Suprapubic skin (tissue), 4 donors: Measurements from ENCODE around the gene TMEM130. TPM values are rescaled to one million over a fixed set of nuclear protein-coding genes. Genes with fewer than 3 reads are reported as not detected.

ENCODE experiments used
- DNase-seq, 2 donors: peaks; one replicate each; pipeline ENCODE4 v3.0.0-alpha.2; 2019; ENCODE audit warnings: low spot score in 2 of 2
- H3K27ac ChIP-seq: fragments of 200-600 bp; sonication (generic); one replicate; pipeline ENCODE4 v1.5.1; 2019
- H3K27me3 ChIP-seq: fragments of 200-600 bp; sonication (generic); one replicate; pipeline ENCODE4 v1.5.1; 2019
- H3K36me3 ChIP-seq: fragments of 200-600 bp; sonication (generic); one replicate; pipeline ENCODE4 v1.5.1; 2019
- H3K4me1 ChIP-seq: fragments of 200-600 bp; sonication (generic); one replicate; pipeline ENCODE4 v1.5.1; 2019
- H3K4me3 ChIP-seq: fragments of 200-600 bp; sonication (generic); one replicate; pipeline ENCODE4 v1.5.1; 2019; ENCODE audit warnings: mild to moderate bottlenecking
- H3K9me3 ChIP-seq: fragments of 200-600 bp; sonication (generic); one replicate; pipeline ENCODE4 v1.5.1; 2019
- CTCF ChIP-seq, 2 donors: fragments of 200-600 bp in 1 of 2; fragments of 450-650 bp in 1 of 2; sonication (generic) in 1 of 2; IDR thresholded peaks; one replicate each; pipeline ENCODE4 v1.5.1; 2016 to 2019; ENCODE audit warnings: antibody characterized with exemption in 2 of 2, mild to moderate bottlenecking in 1 of 2, moderate library complexity in 1 of 2
- EP300 ChIP-seq: sonication (generic); formaldehyde crosslinking; IDR thresholded peaks from one replicate; pipeline ENCODE4 v1.6.1; 2017; ENCODE audit warnings: antibody characterized with exemption
- POLR2A ChIP-seq, 2 donors: fragments of 450-650 bp; IDR thresholded peaks; one replicate each; pipeline ENCODE4 v1.6.1; 2017; ENCODE audit warnings: antibody characterized with exemption in 2 of 2, mild to moderate bottlenecking in 2 of 2, moderate library complexity in 2 of 2
- POLR2AphosphoS5 ChIP-seq, 3 donors: sonication (generic); formaldehyde crosslinking; IDR thresholded peaks; one replicate each; pipeline ENCODE4 v1.6.1; 2017; ENCODE audit warnings: antibody characterized with exemption in 3 of 3
- WGBS: methylation state at CpG from one replicate; pipeline ENCODE4 v1.1.5; 2018; 5-methylcytosine and 5-hydroxymethylcytosine counted together
- total RNA-seq, 4 donors: library from RNA; depleted of rRNA; stranded (reverse); fragments of >200 nt; gene quantifications; one replicate each; pipeline ENCODE4 v1.1.0, GENCODE V29; 2016

Gene TMEM130
- total RNA-seq, 4 donors from 2014 or later, result not detected

- TF ChIP-seq CTCF (IDR thresholded peaks at IDR 0.05), result no peak
- no peak for TF ChIP-seq EP300
- no peak for TF ChIP-seq POLR2A (IDR thresholded peaks at IDR 0.05)
- TF ChIP-seq POLR2AphosphoS5 (IDR thresholded peaks at IDR 0.05), result no peak
- H3K36me3 ChIP-seq, result peaks cover 96% of the 10 kb centered on the region
- 98% methylated on average over 3 of the region's 3 CpGs for WGBS
- no peak for DNase-seq
- H3K4me3 ChIP-seq, result no peak overlapping the region
- H3K4me1 ChIP-seq, result no peaks in the 10 kb centered on the region
- no peaks in the 10 kb centered on the region for H3K27me3 ChIP-seq
- H3K27ac ChIP-seq, result no peak overlapping the region
- no peaks in the 10 kb centered on the region for H3K9me3 ChIP-seq
Measured at GRCh38 chr7:98902523-98902922, 32.7 kb upstream of the TMEM130 start.

- 94% methylated on average over 3 of the region's 3 CpGs for WGBS
- TF ChIP-seq CTCF (IDR thresholded peaks at IDR 0.05), result no peak
- no peak for TF ChIP-seq POLR2AphosphoS5 (IDR thresholded peaks at IDR 0.05)
- TF ChIP-seq EP300, result no peak
- TF ChIP-seq POLR2A (IDR thresholded peaks at IDR 0.05), result no peak
- Histone ChIP-seq H3K36me3 (peaks cover 98% of the 10 kb centered on the region), H3K27me3 (no peaks in the 10 kb centered on the region), H3K4me1 (no peaks in the 10 kb centered on the region), H3K4me3 (no peak overlapping the region), H3K9me3 (no peaks in the 10 kb centered on the region), H3K27ac (no peak overlapping the region)
- DNase-seq, result no peak
Measured at GRCh38 chr7:98900815-98901214, 31.0 kb upstream of the TMEM130 start.

- TF ChIP-seq POLR2AphosphoS5 (IDR thresholded peaks at IDR 0.05), result no peak
- TF ChIP-seq CTCF (IDR thresholded peaks at IDR 0.05), result no peak
- no peak for TF ChIP-seq EP300
- no peak for TF ChIP-seq POLR2A (IDR thresholded peaks at IDR 0.05)
- Histone ChIP-seq H3K27me3 (no peaks in the 10 kb centered on the region), H3K9me3 (no peaks in the 10 kb centered on the region), H3K27ac (no peak overlapping the region), H3K4me1 (no peaks in the 10 kb centered on the region), H3K4me3 (no peak overlapping the region), H3K36me3 (peaks cover 93% of the 10 kb centered on the region)
- WGBS, result 87% methylated on average over 7 of the region's 7 CpGs
- no peak for DNase-seq
Measured at GRCh38 chr7:98899816-98900215, 30.0 kb upstream of the TMEM130 start.

- TF ChIP-seq EP300 (no peak), CTCF (IDR thresholded peaks at IDR 0.05) (no peak), POLR2AphosphoS5 (IDR thresholded peaks at IDR 0.05) (no peak), POLR2A (IDR thresholded peaks at IDR 0.05) (no peak)
- no peak overlapping the region for H3K4me3 ChIP-seq
- H3K9me3 ChIP-seq, result no peaks in the 10 kb centered on the region
- DNase-seq, result no peak
- 97% methylated on average over 7 of the region's 7 CpGs for WGBS
- H3K4me1 ChIP-seq, result no peaks in the 10 kb centered on the region
- H3K27ac ChIP-seq, result no peak overlapping the region
- peaks cover 82% of the 10 kb centered on the region for H3K36me3 ChIP-seq
- H3K27me3 ChIP-seq, result no peaks in the 10 kb centered on the region
Measured at GRCh38 chr7:98892609-98893008, 22.8 kb upstream of the TMEM130 start.

GRCh38 chr7:98887038-98887437, 17.2 kb upstream of the TMEM130 start:
- TF ChIP-seq POLR2AphosphoS5 (IDR thresholded peaks at IDR 0.05) (no peak), POLR2A (IDR thresholded peaks at IDR 0.05) (no peak), EP300 (no peak), CTCF (IDR thresholded peaks at IDR 0.05) (no peak)
- Histone ChIP-seq H3K27me3 (no peaks in the 10 kb centered on the region), H3K9me3 (no peaks in the 10 kb centered on the region), H3K4me3 (no peak overlapping the region), H3K4me1 (no peaks in the 10 kb centered on the region), H3K36me3 (peaks cover 68% of the 10 kb centered on the region), H3K27ac (no peak overlapping the region)
- no peak for DNase-seq
